ENCODE data around the gene VASN. TPM values are rescaled to one million over a fixed set of nuclear protein-coding genes. Genes with fewer than 3 reads are reported as not detected.

VASN gene
- total RNA-seq, 4 donors from 2014 or later = 10.8 to 40.0 (median 25.8) TPM

- peak; percentile 95 for ATAC-seq (ENCODE audit: low FRiP score)
- DNase-seq (ENCODE audit: low spot score) = peak; percentile 91
- no peak for TF ChIP-seq CTCF (IDR thresholded peaks at IDR 0.05)
These were observed 20.6 kb upstream of the VASN start, which contains the start of gene PAM16 for GRCh38 chr16:4350787-4351659. Gene PAM16, minus strand, starts transcription at chr16:4351321. Its CDS starts 87 bp downstream, at chr16:4351234.

DNA sequence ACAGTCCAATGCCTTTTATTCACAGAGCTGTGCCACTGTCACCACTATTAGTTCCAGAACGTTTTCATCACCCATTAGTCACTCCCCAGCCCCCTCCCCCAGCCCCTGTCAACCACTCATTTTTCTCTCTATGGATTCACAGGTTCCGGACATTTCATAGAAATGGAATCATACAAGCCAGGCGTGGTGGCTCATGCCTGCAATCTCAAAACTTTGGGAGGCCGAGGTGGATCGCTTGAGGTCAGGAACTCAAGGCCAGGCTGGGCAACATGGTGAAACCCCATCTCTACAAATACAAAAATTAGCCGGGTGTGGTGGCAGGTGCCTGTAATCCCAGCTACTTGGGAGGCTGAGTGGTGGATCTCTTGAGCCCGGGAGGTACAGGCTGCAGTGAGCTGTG, 19.8 kb upstream of the VASN start:
- no peak for ATAC-seq (ENCODE audit: low FRiP score)
- TF ChIP-seq CTCF (IDR thresholded peaks at IDR 0.05) = no peak
- no peak for DNase-seq (ENCODE audit: low spot score)

DNA sequence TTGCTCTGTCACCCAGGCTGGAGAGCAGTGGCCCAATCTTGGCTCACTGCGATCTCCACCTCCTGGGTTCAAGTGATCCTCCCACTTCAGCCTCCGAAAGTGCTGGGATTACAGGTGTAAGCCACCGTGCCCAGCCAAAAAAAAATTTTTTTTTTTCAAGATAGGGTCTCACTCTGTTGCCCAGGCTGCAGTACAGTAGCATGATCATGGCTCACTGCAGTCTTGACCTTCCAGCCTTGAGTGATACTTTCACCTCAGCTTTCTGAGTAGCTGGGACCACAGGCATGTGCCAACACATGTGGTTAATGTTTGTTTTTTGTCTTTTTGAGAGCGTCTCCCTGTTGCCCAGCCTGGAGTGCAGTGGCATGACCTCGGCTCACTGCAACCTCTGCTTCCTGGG, 18.8 kb upstream of the VASN start:
- no peak for ATAC-seq (ENCODE audit: low FRiP score)
- no peak for TF ChIP-seq CTCF (IDR thresholded peaks at IDR 0.05)
- DNase-seq (ENCODE audit: low spot score) = no peak

DNA sequence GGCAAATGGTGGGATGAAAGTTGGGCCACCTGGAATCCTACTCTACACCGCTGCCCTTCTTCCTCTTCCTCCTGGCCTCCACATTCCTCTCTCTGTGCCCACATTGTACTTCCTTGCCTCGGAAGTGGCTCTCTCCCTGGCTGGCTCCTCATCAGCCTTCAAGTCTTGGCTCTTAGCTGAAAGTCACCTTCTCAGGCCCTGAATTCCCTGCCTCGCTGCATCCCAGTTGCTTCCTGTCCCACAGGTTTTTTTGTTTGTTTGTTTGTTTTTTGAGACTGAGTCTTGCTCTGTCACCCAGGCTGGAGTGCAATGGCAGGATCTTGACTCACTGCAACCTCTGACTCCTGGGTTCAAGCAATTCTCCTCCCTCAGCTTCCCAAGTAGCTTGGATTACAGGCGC, 18.0 kb upstream of the VASN start:
- TF ChIP-seq CTCF (IDR thresholded peaks at IDR 0.05) = no peak
- ATAC-seq (ENCODE audit: low FRiP score) (no peak), DNase-seq (ENCODE audit: low spot score) (no peak)

DNA sequence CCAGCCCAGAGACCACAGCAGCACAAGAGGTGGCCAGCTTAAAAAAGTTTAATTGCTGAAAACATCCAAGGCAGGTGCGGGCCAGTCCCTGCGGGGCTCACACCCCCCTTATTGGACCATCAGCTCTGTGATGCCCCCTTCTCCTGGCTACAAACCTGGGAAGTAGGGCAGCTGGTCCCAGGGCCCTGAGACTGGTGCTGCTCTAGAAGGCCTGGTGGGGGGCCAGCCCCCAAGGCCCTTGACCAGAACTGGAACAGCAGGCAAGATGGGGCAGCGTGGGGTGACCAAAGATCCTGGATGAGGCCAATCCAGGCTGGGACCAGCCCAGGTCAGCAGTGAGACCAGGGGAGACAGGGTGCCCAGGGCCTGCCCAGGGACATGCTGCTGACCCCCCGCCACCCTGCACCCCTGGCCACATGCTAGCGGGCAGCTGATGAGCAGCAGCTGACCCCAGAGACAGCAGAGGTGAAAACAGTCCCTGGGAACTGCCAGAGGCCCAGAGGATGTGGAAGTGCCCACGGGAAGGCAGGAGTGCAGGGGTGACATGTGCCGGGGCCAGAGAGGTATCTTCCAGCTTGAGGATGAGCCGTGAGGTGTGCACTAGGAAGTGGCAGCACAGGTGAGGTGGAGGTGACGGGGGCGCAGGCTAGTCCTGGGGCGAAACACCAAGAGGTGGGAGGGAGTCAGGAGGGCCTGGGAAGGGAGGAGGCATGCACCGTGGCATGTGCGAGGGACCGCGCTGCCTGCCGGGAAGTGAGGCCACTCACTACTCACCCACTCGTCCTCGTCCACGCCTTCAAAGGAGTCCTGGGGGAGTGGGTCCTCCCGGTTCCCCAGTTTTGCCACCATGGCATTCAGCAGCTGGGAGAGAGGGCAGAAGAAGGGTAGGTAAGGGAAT, 16.9 kb upstream of the VASN start:
- ATAC-seq (ENCODE audit: low FRiP score) (no peak), DNase-seq (ENCODE audit: low spot score) (no peak)
- no peak for TF ChIP-seq CTCF (IDR thresholded peaks at IDR 0.05)

GRCh38 chr16:4356820-4357219, 14.8 kb upstream of the VASN start:
- ATAC-seq (ENCODE audit: low FRiP score) (no peak), DNase-seq (ENCODE audit: low spot score) (no peak)
- no peak for TF ChIP-seq CTCF (IDR thresholded peaks at IDR 0.05)
